Measurements from ENCODE around the gene ADAMTS2. TPM values are rescaled to one million over a fixed set of nuclear protein-coding genes. Genes with fewer than 3 reads are reported as not detected.
"Not testable (repeated sequence)": the region's sequence is repeated elsewhere in the genome, so short reads cannot be mapped to it uniquely, and the experiment has no call there.

The ADAMTS2 gene
- total RNA-seq, 4 donors from 2014 or later, result 2.3 to 10.6 (median 3.0) TPM

DNA sequence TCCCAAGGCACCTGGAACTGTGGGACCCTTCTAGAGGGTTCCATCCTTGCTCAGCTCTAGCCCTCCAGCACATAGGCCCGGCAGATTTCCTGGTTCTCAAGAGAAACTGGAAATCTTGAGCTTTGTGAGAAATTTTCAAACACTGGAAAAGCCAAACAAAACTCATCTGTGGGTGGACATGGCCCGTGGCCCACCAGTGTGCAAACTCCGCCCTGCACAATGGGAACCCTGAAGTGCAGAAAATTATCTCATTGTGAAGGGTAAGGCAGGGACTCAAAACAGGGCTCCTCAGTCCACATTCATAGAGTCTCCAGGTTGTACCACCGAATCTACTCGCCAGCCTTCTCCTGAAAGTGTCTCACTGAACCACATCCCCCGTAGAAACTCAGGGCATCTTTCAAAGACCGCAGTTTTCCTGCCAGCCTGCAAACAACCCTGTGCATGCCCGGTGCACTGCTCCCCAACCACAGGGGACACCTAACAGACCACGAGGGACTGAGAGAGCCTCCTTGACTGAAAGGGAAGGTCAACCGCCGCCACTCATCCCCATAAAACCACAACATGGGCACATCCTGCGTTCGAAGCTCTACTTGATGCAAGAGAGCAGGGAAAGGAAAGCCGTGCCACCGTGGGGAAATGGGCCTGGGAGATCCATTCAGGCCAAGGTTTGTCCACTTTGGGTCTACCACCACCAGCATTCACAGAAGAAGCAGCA lies 18.1 kb downstream of the ADAMTS2 start:
- TF ChIP-seq POLR2A (IDR thresholded peaks at IDR 0.05), result no peak
- TF ChIP-seq, protein P1, sequence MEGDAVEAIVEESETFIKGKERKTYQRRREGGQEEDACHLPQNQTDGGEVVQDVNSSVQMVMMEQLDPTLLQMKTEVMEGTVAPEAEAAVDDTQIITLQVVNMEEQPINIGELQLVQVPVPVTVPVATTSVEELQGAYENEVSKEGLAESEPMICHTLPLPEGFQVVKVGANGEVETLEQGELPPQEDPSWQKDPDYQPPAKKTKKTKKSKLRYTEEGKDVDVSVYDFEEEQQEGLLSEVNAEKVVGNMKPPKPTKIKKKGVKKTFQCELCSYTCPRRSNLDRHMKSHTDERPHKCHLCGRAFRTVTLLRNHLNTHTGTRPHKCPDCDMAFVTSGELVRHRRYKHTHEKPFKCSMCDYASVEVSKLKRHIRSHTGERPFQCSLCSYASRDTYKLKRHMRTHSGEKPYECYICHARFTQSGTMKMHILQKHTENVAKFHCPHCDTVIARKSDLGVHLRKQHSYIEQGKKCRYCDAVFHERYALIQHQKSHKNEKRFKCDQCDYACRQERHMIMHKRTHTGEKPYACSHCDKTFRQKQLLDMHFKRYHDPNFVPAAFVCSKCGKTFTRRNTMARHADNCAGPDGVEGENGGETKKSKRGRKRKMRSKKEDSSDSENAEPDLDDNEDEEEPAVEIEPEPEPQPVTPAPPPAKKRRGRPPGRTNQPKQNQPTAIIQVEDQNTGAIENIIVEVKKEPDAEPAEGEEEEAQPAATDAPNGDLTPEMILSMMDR (IDR thresholded peaks at IDR 0.05), result no peak

DNA sequence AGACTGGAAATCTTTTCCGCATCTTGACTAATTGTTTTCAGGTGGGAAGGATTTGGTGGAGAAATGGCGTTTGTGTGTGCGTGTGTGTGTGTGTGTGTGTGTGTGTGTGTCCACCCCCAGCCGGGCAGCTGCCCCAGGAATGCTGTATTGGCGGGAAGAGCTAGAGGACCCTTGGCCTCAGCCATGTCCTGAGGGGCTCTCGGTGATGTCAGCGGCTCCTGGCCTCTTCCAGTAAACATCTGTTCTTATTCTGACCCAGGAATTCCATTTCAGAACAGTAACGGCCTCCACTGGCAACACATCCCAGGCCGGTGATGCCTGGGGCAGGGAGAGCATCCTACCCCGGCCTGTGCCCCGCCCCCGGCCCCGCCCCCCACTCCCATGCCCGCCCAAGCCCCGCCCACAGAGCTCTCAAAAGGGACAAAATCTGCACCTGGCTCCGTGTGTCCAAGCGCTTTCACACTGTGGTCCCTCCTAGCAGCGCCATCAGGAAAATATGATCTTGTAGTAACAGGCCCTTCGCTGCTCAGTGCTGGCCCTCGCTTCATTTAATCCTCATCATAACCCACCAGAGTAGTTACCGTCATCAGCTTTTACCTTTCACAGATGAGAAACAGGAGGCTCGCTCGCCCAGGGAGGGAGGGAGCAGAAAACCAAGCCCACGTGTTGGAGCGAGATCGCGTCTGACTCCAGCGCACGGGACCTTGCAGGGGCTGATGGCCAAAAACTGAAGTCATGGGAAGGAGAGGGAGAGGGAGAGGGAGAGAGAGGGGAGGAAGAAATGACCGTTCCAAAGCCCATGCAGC lies 18.9 kb downstream of the ADAMTS2 start:
- peak; percentile 59 to 89 for DNase-seq (ENCODE audit: low spot score in 2 of 2)
- no peak for TF ChIP-seq POLR2A (IDR thresholded peaks at IDR 0.05)
- TF ChIP-seq, protein P1 (IDR thresholded peaks at IDR 0.05), result no peak
- H3K4me3 ChIP-seq (ENCODE audit: low read depth, poor library complexity, severe bottlenecking), result no peak overlapping the region
- intact Hi-C loops (cut with DNase I; ENCODE audit: low total_unique reads), result no loop called here
- WGBS, 2 donors, result 26 to 34% methylated on average over 25 to 27 of the region's 30 CpGs

More for the DNA sequence above, 18.1 kb downstream of the ADAMTS2 start:
- 82 to 85% methylated on average over 15 of the region's 15 CpGs for WGBS, 2 donors
- no peak overlapping the region for H3K4me3 ChIP-seq (ENCODE audit: low read depth, poor library complexity, severe bottlenecking)
- DNase-seq (ENCODE audit: low spot score in 2 of 2), result peak in 1 of 2 donors; percentile 79
- intact Hi-C loops (cut with DNase I; ENCODE audit: low total_unique reads), result no loop called here

DNA sequence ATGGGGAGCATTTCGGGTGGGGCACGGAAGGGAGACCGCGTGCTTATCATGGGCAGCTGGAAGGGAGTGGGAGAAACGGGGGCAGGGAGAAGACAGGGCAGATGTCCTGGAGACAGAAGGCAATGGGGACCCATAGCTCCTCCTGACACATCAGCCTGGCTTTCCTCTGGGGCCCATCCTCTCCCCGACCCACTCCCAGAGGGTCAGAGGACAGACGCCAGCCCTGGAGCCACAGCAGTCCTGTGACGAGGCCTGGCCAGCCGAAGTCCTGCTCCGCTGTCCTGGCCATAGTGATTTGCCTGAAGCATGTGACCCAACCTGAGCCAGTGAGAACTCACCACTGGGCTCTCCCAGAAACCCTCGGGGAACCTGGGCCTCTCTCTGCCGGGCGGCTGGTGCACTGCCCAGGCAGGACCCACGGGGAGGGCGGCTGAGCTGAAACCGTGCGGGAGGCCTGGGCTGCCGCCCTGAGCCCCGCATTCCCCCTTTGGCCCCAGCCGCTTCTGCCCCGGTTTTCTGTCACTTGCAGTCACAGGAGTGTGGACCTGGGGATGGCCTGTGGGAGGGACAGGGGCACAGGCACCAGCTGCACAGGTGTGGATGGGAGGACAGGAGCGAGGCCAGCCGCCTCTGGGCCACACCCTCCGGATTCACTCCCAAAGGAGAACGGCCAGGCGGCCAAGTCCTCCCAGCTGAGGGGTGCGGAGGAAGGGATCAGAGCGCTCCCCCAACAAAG lies 19.8 kb downstream of the ADAMTS2 start:
- intact Hi-C loops (cut with DNase I; ENCODE audit: low total_unique reads), result no loop called here
- no peak overlapping the region for H3K4me3 ChIP-seq (ENCODE audit: low read depth, poor library complexity, severe bottlenecking)
- DNase-seq (ENCODE audit: low spot score in 2 of 2), result peak in 1 of 2 donors; percentile 83
- WGBS, 2 donors, result 84 to 90% methylated on average over 22 to 28 of the region's 28 CpGs
- TF ChIP-seq POLR2A (IDR thresholded peaks at IDR 0.05), result no peak
- TF ChIP-seq, protein P1 (IDR thresholded peaks at IDR 0.05), result no peak

DNA sequence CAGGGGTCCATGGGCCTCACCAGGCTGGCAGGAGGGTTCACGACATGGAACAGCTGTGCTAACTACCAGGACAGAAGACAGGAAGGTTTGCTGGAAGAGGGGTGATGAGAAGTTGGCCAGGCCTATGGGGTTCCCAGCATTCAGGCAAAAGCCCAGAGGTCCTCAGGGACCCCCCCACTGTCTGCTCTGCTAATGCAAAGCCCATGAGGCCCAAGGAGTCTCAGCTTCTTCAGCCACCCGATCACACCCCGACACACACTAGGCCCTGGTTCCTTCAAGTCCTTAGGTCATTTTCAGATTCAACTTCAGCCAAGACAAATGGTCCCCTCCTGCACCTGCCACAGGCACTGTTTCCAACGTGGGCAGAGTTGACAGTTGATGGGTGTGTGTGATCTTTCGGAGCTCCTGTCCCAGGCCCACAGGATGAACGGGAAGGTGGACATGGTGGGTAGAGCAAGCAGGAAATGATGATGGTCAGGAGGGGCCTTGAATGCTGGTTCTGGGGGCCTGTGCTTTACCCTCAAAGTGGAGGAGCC lies 20.4 kb downstream of the ADAMTS2 start:
- DNase-seq (ENCODE audit: low spot score in 2 of 2), result peak in 1 of 2 donors; percentile 59
- H3K4me3 ChIP-seq (ENCODE audit: low read depth, poor library complexity, severe bottlenecking), result no peak overlapping the region
- 78 to 84% methylated on average over 6 of the region's 6 CpGs for WGBS, 2 donors
- TF ChIP-seq POLR2A (IDR thresholded peaks at IDR 0.05), result no peak
- intact Hi-C loops (cut with DNase I; ENCODE audit: low total_unique reads), result no loop called here

DNA sequence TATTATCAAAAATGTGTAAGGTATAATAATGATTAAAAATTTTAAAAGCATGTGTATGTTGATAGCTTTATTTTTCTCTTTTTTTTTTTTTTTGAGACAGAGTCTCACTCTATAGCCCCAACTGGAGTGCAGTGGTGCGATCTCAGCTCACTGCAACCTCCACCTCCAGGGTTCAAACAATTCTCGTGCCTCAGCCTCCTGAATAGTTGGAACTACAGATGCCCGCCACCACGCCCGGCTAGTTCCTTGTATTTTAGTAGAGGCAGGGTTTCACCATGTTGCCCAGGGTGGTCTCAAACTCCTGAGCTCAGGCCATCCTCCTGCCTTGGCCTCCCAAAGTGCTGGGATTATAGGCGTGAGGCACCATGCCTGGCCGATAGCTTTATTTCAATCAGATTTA lies 20.9 kb downstream of the ADAMTS2 start:
- intact Hi-C loops (cut with DNase I; ENCODE audit: low total_unique reads); H3K4me3 ChIP-seq (ENCODE audit: low read depth, poor library complexity, severe bottlenecking): not testable (repeated sequence)
- peak in 1 of 2 donors; percentile 73 for DNase-seq (ENCODE audit: low spot score in 2 of 2)
- 90 to 97% methylated on average over 7 of the region's 7 CpGs for WGBS, 2 donors

DNA sequence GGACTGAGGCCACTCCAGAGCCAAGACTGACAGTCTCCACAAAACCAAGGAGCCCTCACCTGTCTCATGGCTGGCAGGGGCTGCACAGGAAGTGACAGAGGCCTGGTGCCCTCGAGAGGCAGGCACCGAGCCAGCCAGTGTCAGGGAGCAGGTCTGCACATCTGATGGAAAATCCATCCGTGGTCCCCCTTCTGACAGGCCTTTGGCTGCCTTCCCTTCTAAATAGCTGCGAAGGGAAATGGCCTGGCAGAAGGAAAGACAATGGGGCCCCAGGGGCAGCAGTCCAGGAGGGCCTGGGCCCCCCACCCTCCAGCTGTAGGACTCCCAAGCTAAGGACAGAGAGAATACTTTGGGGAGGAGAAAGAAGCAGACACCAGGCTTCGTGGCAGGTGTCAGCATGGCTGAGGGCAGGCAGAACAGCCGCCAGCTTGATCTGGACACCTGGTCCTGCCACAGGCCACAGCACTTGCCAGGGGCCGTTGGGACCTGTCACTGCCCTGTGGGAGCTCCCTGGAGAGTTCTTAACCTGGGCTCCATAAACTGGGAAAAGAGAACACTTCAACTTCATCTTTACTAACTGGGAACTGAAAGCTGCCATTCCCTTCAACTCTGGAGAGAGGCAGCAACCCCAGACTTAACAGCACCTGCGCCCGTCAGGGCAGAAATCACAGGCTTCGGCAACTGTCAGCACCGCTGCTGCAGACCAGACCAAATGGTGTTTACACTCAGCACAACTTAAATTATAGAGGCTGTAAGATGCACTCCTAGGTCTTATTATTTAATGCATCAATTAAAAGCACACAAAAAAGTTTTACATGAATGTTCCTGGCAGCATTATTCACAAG lies 22.0 kb downstream of the ADAMTS2 start:
- H3K4me3 ChIP-seq (ENCODE audit: low read depth, poor library complexity, severe bottlenecking), result no peak overlapping the region
- TF ChIP-seq, protein P1 (IDR thresholded peaks at IDR 0.05), result no peak
- TF ChIP-seq POLR2A (IDR thresholded peaks at IDR 0.05), result no peak
- intact Hi-C loops (cut with DNase I; ENCODE audit: low total_unique reads), result no loop called here
- DNase-seq (ENCODE audit: low spot score in 2 of 2), result peak in 1 of 2 donors; percentile 70
- WGBS, 2 donors, result 67 to 68% methylated on average over 11 of the region's 11 CpGs

Data from lower leg skin (tissue), 4 donors.